ENCODE data around the gene ZNF385B.

- no peak for TF ChIP-seq POLR2AphosphoS5 (IDR thresholded peaks at IDR 0.05; ENCODE audit: low read depth)
- no peak for TF ChIP-seq SPI1 (IDR thresholded peaks at IDR 0.05; ENCODE audit: borderline replicate concordance, low read depth)
- no peak for TF ChIP-seq CTCF (IDR thresholded peaks at IDR 0.05; ENCODE audit: insufficient read depth, low read length)
- TF ChIP-seq REST (IDR thresholded peaks at IDR 0.05; ENCODE audit: insufficient replicate concordance, low read depth) = no peak
- TF ChIP-seq GABPA (IDR thresholded peaks at IDR 0.05; ENCODE audit: low read depth) = no peak
Observed at GRCh38 chr2:179449010-179449409, 412.4 kb downstream of the ZNF385B start.
